HG03342 (cell line): ENCODE data around the gene CUL9.

Source experiments
- ATAC-seq: cut with Tn5 transposase; IDR thresholded peaks from one replicate; pipeline ENCODE4 v1.9.1; 2021; ENCODE audit warnings: mild to moderate bottlenecking, moderate library complexity; ENCODE audit not compliant: unreplicated experiment

CUL9 gene

DNA sequence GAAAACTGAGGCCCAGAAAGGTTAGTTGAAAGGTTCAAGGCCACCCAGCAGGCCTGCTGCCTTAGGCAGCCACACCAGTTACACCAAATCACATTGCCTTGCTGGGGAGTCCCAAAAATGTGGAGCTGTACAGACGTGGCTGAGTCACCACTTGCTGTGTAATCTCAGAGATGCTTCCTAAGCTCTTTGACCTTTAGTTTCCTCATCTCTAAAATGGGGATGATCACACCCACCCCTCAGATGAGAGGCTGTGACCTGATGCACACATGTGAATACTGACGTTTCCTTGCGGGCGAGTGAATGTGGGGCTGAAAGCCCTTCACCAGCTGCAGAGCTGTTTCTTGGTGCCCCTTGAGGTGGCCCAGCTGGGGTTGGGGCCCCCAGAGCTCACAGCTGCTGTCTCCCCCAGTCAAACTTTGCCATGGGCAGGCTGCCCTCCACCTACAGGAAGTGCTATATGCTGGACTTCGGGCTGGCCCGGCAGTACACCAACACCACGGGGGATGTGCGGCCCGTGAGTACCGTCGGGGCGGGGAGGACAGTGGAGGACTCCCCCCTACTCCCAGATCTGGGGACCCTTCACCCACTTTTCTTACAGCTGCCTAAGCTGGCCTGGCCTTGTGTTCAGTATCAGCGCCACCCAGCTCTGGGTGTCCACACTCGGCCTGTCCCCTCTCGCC lies 72.3 kb downstream of the CUL9 start:
- ATAC-seq, result no peak

GRCh38 chr6:43254846-43255245 lies 72.8 kb downstream of the CUL9 start:
- no peak for ATAC-seq

DNA sequence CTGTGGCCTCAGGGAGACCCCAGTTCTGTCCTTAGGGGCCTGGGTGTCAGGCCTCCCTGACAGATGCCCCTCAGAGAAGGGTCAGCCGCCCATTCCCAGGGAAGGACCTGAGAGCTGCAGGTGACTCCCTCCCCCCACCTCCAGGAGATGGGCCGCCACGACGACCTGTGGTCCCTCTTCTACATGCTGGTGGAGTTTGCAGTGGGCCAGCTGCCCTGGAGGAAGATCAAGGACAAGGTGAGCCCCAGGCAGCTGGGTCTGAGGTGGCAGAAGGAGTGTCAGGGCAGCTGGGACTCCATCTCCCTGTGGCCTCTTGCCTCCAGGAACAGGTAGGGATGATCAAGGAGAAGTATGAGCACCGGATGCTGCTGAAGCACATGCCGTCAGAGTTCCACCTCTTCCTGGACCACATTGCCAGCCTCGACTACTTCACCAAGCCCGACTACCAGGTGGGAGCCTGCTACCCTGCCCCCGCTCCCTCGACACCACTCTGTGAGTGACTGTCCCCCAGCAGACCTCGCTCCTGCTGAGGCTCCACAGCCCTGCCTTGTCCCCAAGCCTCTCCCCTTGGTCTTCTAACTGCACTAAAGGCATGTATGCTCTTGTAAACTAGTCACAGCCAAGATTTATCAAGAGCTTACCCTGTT lies 73.5 kb downstream of the CUL9 start:
- ATAC-seq, result no peak

GRCh38 chr6:43256670-43257366 lies 74.8 kb downstream of the CUL9 start:
- ATAC-seq, result no peak

DNA sequence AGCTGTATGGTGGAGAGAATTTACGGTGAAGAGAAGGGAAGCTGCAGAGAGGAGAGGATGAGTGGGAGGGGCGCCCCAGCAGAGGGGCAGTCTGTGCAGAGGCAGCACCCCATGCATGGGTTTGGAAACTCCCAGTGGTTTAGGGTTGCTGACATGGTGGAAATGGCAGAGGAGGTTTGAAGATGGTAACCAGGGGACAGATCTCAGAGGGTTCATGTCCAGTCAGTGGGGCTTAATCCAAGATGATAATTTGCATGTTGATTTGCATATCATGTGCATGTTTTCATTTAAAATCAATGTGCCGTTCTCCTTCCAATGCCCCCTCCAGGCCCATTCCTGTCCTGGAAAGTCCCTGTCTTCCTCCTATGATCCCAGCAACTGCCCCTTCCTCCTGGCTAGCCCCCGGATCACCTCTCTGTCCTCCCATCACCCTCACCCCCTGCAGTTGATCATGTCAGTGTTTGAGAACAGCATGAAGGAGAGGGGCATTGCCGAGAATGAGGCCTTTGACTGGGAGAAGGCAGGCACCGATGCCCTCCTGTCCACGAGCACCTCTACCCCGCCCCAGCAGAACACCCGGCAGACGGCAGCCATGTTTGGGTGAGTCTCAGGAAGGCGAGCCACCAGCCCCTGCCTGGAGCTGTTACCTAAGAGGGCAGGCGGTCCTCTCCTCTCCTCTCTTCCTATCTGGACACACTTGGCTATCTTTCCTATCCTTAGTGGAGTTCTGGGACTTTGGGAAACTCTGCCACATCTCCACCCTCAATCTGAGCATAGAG lies 75.6 kb downstream of the CUL9 start:
- ATAC-seq, result no peak

DNA sequence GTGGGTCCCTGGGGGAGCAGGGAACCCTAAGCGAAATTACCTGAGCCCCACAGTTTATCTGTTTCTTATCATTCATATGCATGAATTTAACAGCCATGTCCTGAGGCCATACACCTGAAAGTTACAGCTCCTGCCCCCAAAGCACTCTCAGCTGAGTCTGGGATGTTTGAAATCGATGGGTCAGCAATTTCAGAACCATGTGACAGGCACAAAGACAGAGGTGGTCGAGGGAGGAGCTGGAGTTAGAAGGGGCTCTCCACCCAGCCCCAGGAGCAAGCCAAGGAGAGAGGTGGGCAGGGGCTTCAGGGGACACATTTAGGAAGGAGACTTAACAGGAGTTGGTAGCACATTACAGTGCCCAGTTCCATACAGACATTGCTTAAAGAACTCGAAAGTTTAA lies 76.2 kb downstream of the CUL9 start:
- ATAC-seq, result no peak

DNA sequence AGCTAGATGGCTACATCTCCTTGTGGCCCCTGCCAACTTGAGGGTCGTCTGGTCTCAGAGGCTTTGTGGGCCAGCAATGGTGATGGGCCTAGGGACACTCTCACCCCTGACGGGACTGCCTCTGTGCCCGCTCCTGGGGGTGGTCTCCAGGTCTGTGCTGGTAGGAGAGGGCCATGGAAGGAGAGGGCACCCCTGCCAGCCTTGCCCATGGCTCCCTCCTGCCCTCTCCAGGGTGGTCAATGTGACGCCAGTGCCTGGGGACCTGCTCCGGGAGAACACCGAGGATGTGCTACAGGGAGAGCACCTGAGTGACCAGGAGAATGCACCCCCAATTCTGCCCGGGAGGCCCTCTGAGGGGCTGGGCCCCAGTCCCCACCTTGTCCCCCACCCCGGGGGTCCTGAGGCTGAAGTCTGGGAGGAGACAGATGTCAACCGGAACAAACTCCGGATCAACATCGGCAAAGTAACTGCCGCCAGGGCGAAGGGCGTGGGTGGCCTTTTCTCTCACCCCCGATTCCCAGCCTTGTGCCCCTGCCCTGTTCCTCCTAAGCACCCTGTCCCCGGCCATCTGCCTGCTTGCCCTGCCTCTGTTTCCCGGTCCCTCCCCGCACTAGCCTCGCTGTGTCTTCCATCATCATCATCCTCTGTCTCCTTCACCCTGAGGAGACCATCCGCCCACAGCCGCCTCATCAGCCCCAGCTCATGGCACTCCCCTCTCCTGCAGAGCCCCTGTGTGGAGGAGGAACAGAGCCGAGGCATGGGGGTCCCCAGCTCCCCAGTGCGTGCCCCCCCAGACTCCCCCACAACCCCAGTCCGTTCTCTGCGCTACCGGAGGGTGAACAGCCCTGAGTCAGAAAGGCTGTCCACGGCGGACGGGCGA lies 77.1 kb downstream of the CUL9 start:
- ATAC-seq, result no peak

GRCh38 chr6:43260791-43261190 lies 78.8 kb downstream of the CUL9 start:
- ATAC-seq, result no peak

- ATAC-seq, result no peak
These were observed 79.2 kb downstream of the CUL9 start for GRCh38 chr6:43261198-43261597.

DNA sequence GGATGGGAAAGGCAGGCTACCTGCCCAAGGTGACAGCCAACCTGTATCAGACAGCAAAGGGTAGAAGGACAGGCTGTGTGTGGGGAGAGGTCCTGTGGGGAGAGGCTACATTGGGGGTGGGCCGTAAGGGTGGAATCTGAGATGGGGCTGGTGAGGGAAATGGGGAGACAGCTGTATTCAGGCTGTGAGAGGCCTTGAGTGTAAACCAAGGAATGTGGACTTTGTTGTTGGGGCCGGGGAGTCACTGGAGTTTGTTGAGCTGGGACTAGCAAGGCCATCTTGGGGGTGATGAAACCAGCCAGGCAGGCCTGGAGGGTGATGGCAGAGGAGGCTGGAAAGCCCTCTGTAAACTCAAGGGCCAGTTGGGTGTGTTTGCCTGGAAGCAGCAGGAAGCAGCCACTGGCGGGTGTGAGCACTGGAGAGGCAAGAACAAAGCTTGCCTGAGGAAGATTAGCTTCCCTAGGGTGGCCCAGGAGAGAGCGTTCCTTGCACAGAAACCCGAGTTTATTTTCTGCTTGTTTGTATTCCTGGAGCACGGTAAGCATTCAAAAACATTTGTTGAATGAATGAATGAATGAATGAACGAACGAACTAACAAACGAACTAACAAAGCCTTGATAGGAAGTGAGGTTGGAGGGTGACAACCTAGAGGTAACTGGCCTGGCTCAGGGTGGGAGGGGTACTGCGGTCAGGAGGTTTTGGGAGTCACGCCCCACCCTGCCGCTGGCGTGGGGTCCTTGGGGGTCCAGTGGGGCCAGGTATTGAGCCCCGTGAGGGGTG lies 80.2 kb downstream of the CUL9 start:
- no peak for ATAC-seq

DNA sequence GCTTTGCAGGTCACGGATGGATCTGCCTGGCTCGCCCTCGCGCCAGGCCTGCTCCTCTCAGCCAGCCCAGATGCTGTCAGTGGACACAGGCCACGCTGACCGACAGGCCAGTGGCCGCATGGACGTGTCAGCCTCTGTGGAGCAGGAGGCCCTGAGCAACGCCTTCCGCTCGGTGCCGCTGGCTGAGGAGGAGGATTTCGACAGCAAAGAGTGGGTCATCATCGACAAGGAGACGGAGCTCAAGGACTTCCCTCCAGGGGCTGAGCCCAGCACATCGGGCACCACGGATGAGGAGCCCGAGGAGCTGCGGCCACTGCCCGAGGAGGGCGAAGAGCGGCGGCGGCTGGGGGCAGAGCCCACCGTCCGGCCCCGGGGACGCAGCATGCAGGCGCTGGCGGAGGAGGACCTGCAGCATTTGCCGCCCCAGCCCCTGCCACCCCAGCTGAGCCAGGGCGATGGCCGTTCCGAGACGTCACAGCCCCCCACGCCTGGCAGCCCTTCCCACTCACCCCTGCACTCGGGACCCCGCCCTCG lies 80.9 kb downstream of the CUL9 start:
- no peak for ATAC-seq

DNA sequence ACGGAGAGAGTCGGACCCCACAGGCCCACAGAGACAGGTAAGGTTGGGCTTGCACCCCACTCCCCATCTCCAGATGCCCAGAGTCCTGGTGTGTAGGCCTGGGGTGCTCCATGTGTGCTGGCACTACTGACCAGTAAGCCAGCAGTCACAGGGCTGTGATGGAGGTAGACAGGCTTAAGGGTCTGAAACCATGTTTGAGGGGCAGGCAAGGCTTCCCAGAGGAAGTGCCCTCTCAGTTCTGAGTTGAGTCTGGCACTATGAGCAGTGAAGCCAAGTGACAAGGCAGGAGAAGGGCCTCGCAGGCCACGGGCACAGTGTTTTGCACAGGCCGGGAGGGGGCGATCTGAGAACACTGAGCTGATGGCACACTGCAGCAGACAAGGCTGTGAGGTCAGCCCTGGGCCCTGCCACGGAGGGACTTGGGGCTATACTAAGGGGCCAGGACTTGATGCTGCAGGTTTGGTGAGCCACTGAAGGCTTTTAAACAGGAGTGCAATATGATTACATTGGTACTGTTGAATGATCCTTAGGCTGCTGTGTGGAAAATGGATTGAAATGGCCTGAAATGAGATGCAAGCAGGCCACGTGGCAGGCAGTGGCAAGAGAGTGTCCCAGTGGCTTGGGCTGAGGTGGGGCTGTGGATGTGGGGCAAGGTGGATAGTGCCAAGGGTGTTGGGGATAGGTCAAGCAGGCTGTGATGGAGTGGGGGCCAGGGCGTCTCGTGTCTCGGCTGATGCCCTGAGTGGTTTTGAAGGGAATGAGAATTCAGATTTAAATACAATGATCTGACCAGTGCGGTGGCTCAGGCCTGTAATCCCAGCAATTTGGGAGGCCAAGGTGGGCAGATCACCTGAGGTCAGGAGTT lies 81.5 kb downstream of the CUL9 start:
- ATAC-seq, result peak; percentile 79

DNA sequence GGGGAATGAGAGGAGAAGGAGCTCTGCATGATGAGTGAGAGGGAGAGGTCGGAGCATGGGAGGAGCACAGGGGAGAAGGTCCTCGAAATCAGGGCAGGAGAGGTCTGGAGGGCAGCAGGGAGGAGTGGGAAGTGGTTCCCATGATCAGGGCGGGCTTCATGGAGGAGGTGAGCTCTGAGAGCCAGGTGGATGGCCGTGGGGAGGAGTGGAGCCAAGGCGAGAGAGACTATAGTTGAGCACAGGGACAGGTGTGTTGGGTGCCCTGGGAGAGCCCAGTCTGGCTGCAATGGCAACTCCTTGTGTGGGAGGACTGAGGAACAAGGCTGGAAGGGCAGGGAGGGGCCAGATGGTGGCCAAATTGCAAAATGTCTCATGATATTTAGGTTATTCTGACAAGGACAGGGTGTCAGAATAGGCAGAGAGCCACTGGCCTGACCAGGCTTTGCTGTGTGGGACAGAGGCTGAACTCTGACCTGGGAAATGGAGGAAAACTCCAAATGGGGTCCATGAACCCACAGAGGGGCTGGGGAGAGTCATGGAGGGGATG lies 82.7 kb downstream of the CUL9 start:
- no peak for ATAC-seq

- no peak for ATAC-seq
These were observed 83.6 kb downstream of the CUL9 start for GRCh38 chr6:43265564-43265963.

DNA sequence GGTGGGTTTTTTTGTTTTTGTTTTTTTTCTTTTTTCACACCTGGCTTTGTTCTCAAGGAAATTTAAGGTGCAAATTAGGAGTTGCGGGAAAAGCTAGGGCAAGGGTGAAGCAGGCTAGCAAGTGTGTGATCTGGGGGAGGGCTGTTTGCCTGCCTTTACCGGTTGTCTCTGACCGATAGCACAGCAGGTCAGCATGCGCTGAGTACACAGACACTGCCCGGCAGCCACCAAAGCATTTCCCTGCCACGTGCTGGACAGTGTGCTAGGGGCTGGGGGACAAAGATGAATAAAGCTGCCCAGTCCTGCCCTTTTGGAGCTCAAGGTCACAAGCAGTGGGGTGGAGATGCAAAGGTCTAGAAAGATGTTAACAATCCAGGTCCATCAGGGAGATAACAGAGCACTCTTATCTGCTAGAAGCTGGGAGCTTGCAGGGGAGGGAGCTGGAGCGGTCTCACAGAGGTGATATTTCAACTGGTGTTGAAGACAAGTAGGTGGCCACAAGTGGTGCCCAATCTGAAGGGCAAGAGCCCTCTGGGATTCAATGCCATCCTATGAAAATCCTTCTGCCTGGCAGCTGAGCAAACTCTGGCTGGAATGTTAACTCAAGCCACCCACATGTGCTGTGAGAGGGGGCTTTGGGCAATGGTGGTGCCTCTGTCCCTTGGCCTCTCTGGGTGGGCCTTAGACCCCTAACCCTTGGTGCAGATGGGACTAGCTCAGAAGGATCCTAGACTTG lies 85.8 kb downstream of the CUL9 start:
- ATAC-seq, result no peak

DNA sequence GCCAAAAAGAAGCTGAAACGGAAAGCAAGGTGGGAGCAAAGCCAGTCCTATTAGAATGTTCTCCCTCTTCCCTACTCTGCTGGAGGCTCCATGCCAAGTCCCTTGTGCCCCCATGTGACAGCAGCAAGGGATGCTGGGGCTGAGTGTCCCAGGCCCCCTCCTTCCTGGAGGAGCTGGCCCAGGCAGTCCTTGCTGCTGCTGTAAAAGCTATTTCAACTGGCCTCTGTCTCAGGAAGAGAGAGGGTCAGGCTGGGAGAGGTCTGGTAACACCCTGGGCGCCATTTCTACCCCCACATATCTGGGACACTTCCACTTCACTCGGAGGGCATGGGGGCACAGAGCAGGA lies 86.3 kb downstream of the CUL9 start:
- no peak for ATAC-seq

GRCh38 chr6:43268782-43269272 lies 86.8 kb downstream of the CUL9 start:
- ATAC-seq, result no peak
